Endothelial cell (in vitro differentiated cells): ENCODE measurements around the gene EXOC6. TPM values are rescaled to one million over a fixed set of nuclear protein-coding genes. Genes with fewer than 3 reads are reported as not detected.

Experiments used
- DNase-seq: peaks from one replicate; pipeline ENCODE4 v3.0.0; 2021; ENCODE audit warnings: low spot score
- H3K27ac Mint-ChIP-seq: one replicate; pipeline ENCODE4 v1.8.0; 2021; ENCODE audit warnings: mixed read lengths, inconsistent platforms; ENCODE audit not compliant: unreplicated experiment
- H3K27me3 Mint-ChIP-seq: one replicate; pipeline ENCODE4 v1.8.0; 2021; ENCODE audit warnings: mild to moderate bottlenecking, moderate library complexity, mixed read lengths, inconsistent platforms; ENCODE audit not compliant: unreplicated experiment
- H3K36me3 Mint-ChIP-seq: one replicate; pipeline ENCODE4 v1.8.0; 2021; ENCODE audit warnings: mild to moderate bottlenecking, low read depth, mixed read lengths, inconsistent platforms; ENCODE audit not compliant: unreplicated experiment
- H3K4me1 Mint-ChIP-seq: one replicate; pipeline ENCODE4 v1.8.0; 2021; ENCODE audit warnings: mild to moderate bottlenecking, mixed read lengths, inconsistent platforms; ENCODE audit not compliant: unreplicated experiment
- H3K4me3 Mint-ChIP-seq: one replicate; pipeline ENCODE4 v1.8.0; 2021; ENCODE audit warnings: mild to moderate bottlenecking, mixed read lengths, inconsistent platforms; ENCODE audit not compliant: unreplicated experiment
- H3K9me3 Mint-ChIP-seq: one replicate; pipeline ENCODE4 v1.8.0; 2021; ENCODE audit warnings: mixed read lengths, inconsistent platforms; ENCODE audit not compliant: unreplicated experiment
- total RNA-seq: library from RNA; stranded (reverse); fragmentation: NEBNext Ultra II Directional; extraction: Animal tissue kit (Norgen Biotek cat#: 25700); gene quantifications from one replicate; pipeline ENCODE4 v1.2.1, GENCODE V29; 2021; ENCODE audit not compliant: unreplicated experiment
- TF ChIP-seq, protein P1 (sequence below): fragments of 200-600 bp; sonication (generic); IDR thresholded peaks from one replicate; pipeline ENCODE4 v1.5.0; 2021; ENCODE audit warnings: antibody characterized with exemption; ENCODE audit not compliant: unreplicated experiment

The EXOC6 gene
- total RNA-seq, 1 donor from 2014 or later: 28.5 TPM

DNA sequence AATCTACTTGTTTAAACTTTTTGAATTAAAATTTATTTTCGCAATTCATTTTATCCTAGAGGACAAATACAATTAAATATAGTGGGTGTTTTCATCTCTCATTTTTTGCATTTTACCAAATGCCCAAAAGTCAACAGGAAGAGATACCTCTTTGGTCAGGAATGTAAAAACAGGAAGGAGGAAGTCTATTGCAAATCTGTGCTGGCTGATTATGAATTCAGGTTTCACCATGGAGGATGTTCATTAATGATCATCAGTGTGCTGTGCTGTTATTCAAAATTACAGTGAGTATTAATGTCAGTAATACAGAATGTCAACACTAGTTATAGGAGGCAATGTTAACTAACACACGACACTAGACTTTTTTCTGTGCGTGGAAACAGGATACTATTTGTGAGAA, 24.7 kb downstream of the EXOC6 start:
- Mint-ChIP-seq H3K27me3 (no peaks in the 10 kb centered on the region), H3K4me3 (no peak overlapping the region), H3K4me1 (peaks cover 48% of the 10 kb centered on the region), H3K36me3 (no peaks in the 10 kb centered on the region), H3K27ac (peak overlapping the region; percentile 99), H3K9me3 (no peaks in the 10 kb centered on the region)
- no peak for DNase-seq
- TF ChIP-seq, protein P1, sequence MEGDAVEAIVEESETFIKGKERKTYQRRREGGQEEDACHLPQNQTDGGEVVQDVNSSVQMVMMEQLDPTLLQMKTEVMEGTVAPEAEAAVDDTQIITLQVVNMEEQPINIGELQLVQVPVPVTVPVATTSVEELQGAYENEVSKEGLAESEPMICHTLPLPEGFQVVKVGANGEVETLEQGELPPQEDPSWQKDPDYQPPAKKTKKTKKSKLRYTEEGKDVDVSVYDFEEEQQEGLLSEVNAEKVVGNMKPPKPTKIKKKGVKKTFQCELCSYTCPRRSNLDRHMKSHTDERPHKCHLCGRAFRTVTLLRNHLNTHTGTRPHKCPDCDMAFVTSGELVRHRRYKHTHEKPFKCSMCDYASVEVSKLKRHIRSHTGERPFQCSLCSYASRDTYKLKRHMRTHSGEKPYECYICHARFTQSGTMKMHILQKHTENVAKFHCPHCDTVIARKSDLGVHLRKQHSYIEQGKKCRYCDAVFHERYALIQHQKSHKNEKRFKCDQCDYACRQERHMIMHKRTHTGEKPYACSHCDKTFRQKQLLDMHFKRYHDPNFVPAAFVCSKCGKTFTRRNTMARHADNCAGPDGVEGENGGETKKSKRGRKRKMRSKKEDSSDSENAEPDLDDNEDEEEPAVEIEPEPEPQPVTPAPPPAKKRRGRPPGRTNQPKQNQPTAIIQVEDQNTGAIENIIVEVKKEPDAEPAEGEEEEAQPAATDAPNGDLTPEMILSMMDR: no peak

DNA sequence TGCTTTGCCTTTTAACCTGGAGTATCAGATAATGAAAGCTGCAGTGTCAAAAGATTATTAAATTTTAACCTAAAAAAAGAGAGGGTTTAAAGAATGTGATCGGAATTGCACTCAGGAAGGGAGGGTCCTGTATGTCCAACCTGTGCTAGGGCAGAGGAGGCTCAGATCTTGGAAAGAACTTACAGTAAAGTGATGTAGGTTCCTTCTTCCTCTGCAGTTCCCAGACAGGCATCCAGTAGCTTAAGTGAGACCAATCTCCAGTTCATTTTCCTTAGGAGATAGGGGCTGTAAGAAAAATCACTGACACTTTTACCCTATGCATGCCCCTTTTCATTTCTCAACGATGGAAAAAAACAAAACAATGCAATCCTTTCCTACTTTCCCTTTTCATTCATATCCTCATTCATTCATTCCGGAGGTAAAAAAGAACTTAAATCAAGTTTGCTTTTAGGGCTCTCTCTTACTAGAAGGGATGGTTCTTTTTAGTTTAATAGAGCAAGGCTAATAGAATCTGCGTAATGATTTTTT, 28.3 kb downstream of the EXOC6 start:
- Mint-ChIP-seq H3K4me1 (peaks cover 51% of the 10 kb centered on the region), H3K27ac (no peak overlapping the region), H3K27me3 (no peaks in the 10 kb centered on the region), H3K9me3 (no peaks in the 10 kb centered on the region), H3K36me3 (no peaks in the 10 kb centered on the region), H3K4me3 (no peak overlapping the region)
- TF ChIP-seq, protein P1: no peak
- no peak for DNase-seq

DNA sequence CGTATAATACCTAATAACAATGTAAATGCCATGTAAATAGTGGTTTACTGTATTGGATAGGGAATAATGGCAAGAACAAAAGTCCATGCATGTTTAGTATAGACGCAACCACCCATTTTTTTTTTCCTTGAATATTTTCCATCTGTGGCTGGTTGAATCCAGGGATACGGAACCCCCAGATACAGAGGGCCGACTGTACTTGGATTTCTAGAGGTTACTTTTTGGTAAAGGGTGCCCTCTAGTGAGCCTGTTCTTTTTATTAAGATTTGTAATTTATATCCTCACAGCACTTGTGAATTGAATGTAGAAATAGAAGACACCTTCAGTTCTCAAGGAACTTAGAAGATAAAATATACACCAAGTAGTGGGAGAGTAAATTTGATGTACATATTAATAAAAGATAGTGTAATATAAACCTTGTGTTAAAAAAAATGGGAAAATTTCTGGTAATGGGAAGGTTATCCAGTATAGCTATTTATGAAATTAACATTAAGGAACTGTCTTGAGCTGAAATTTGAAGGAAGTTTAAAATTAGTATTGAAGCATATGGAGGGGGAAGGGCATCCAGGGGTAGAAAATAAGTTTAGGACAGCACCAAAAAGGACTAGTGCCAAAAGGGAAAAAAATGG, 32.0 kb downstream of the EXOC6 start:
- TF ChIP-seq, protein P1: peak; percentile 17
- peaks cover 30% of the 10 kb centered on the region for H3K4me1 Mint-ChIP-seq
- peak; percentile 28 for DNase-seq

DNA sequence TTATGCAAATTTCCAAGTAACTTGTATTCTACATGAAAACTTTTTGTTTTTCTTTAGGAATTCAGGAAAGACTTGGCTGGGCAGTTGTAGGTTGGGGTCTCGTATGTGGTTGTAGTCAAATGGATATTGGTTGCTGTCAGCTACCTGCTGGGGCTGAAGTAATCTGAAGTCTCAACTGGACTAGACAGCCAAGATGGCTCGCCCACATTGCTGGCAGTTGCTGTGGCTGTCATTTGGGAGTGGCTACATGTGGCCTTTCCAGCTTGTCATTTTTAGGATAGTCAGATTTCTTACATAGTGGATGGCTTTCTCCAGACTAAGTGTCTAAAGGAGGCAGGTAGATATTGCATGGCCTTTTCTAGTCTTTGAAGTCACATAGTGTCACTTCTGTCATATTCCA, 32.6 kb downstream of the EXOC6 start:
- no peaks in the 10 kb centered on the region for H3K36me3 Mint-ChIP-seq
- no peak for DNase-seq
- TF ChIP-seq, protein P1: no peak
- H3K27ac Mint-ChIP-seq: no peak overlapping the region
- peaks cover 29% of the 10 kb centered on the region for H3K4me1 Mint-ChIP-seq
- H3K4me3 Mint-ChIP-seq: no peak overlapping the region
- no peaks in the 10 kb centered on the region for H3K9me3 Mint-ChIP-seq
- H3K27me3 Mint-ChIP-seq: no peaks in the 10 kb centered on the region

More for the DNA sequence above, 32.0 kb downstream of the EXOC6 start:
- H3K27me3 Mint-ChIP-seq: no peaks in the 10 kb centered on the region
- no peaks in the 10 kb centered on the region for H3K36me3 Mint-ChIP-seq
- H3K9me3 Mint-ChIP-seq: no peaks in the 10 kb centered on the region
- H3K4me3 Mint-ChIP-seq: no peak overlapping the region
- H3K27ac Mint-ChIP-seq: no peak overlapping the region

DNA sequence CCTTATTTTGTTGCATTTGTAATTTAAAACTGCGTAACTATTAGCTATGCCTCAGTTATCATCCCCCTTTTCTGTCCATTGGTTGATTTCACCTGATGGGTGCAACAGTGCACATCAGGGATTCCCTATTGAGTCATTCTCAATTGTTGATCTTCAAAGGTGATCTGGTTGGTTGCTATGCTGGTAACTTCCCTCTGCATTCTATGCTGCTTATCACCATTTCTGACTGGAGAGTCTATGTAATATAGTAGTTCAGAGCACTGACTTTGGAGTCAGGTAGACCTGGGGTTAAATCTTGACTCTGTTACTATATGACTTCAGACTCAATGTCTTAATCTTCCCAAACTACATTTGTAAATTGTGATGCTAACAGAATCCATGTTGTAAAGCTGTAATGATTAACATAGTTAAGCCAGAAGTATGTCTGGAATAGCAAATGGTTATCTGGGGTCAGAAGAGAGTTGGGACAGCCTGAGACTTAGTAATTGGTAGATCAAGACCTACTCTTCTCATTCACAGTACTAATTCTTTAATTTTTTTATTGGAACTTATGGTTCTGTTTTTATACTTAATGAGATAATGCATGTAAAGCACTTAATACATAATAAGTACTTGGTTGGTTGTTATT, 38.1 kb downstream of the EXOC6 start:
- no peaks in the 10 kb centered on the region for H3K36me3 Mint-ChIP-seq
- no peaks in the 10 kb centered on the region for H3K27me3 Mint-ChIP-seq
- TF ChIP-seq, protein P1: no peak
- no peak for DNase-seq
- H3K27ac Mint-ChIP-seq: no peak overlapping the region
- no peaks in the 10 kb centered on the region for H3K4me1 Mint-ChIP-seq
- no peak overlapping the region for H3K4me3 Mint-ChIP-seq
- H3K9me3 Mint-ChIP-seq: no peaks in the 10 kb centered on the region
